Panc1 (cell line): Measurements from ENCODE around the gene STARD10.

Experiments
- POLR2AphosphoS5 ChIP-seq: IDR thresholded peaks from 2 replicates; pipeline ENCODE4 v1.6.1; 2012; ENCODE audit warnings: mild to moderate bottlenecking, low read depth, low read length, moderate library complexity
- TF ChIP-seq, protein P1 (sequence below): fragments of 450-650 bp; IDR thresholded peaks from 2 replicates; pipeline ENCODE4 v1.5.1; 2017; ENCODE audit warnings: mild to moderate bottlenecking
- TF ChIP-seq, protein P2 (sequence below), 2 experiments: IDR thresholded peaks; 2 replicates each; pipeline ENCODE4 v1.6.1; 2011 to 2012; ENCODE audit warnings: low read depth in 2 of 2, control low read depth in 1 of 2, low read length in 1 of 2, mild to moderate bottlenecking in 1 of 2, moderate library complexity in 1 of 2; ENCODE audit not compliant: insufficient read depth in 1 of 2

DNA sequence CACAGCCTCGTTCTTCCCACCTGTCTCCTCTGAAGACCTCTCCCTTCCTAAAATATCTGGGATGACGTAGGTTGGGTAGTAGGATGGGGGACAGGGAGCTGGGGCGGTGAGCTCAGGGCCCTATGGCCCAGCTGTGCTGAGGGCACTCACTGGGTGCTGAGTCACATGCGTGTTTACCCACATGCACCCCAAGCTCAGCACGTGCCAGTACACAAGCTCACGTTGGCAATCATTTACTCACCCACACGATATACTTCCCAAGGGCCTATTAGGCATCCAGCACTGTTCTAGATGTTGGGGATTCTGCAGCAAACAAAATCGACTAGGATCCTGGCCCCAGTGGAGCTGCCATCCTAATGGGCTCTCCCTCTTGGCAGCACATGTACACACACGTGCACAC is 70.3 kb downstream of the STARD10 start:
- TF ChIP-seq, protein P1, sequence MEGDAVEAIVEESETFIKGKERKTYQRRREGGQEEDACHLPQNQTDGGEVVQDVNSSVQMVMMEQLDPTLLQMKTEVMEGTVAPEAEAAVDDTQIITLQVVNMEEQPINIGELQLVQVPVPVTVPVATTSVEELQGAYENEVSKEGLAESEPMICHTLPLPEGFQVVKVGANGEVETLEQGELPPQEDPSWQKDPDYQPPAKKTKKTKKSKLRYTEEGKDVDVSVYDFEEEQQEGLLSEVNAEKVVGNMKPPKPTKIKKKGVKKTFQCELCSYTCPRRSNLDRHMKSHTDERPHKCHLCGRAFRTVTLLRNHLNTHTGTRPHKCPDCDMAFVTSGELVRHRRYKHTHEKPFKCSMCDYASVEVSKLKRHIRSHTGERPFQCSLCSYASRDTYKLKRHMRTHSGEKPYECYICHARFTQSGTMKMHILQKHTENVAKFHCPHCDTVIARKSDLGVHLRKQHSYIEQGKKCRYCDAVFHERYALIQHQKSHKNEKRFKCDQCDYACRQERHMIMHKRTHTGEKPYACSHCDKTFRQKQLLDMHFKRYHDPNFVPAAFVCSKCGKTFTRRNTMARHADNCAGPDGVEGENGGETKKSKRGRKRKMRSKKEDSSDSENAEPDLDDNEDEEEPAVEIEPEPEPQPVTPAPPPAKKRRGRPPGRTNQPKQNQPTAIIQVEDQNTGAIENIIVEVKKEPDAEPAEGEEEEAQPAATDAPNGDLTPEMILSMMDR = no peak
- TF ChIP-seq POLR2AphosphoS5 = no peak
- TF ChIP-seq, protein P2, sequence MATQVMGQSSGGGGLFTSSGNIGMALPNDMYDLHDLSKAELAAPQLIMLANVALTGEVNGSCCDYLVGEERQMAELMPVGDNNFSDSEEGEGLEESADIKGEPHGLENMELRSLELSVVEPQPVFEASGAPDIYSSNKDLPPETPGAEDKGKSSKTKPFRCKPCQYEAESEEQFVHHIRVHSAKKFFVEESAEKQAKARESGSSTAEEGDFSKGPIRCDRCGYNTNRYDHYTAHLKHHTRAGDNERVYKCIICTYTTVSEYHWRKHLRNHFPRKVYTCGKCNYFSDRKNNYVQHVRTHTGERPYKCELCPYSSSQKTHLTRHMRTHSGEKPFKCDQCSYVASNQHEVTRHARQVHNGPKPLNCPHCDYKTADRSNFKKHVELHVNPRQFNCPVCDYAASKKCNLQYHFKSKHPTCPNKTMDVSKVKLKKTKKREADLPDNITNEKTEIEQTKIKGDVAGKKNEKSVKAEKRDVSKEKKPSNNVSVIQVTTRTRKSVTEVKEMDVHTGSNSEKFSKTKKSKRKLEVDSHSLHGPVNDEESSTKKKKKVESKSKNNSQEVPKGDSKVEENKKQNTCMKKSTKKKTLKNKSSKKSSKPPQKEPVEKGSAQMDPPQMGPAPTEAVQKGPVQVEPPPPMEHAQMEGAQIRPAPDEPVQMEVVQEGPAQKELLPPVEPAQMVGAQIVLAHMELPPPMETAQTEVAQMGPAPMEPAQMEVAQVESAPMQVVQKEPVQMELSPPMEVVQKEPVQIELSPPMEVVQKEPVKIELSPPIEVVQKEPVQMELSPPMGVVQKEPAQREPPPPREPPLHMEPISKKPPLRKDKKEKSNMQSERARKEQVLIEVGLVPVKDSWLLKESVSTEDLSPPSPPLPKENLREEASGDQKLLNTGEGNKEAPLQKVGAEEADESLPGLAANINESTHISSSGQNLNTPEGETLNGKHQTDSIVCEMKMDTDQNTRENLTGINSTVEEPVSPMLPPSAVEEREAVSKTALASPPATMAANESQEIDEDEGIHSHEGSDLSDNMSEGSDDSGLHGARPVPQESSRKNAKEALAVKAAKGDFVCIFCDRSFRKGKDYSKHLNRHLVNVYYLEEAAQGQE (IDR thresholded peaks at IDR 0.05; ENCODE audit: insufficient read depth in 1 of 2, low read depth in 2 of 2, low read length in 1 of 2) = no peak
